CD4-positive, alpha-beta T cell treated with Interleukin-21 for 1 hour (primary cell): ENCODE measurements around the gene AKAP6.
"Not testable (repeated sequence)": the region's sequence is repeated elsewhere in the genome, so short reads cannot be mapped to it uniquely, and the experiment has no call there.

Source experiments
- DNase-seq: peaks from one replicate; pipeline ENCODE4 v3.0.0-alpha.2; 2020

AKAP6 gene

GRCh38 chr14:32545095-32545494 lies 216.0 kb downstream of the AKAP6 start:
- DNase-seq = no peak

GRCh38 chr14:32545506-32546210 lies 216.6 kb downstream of the AKAP6 start:
- no peak for DNase-seq

- no peak for DNase-seq
Measured at GRCh38 chr14:32546246-32546645, 217.1 kb downstream of the AKAP6 start.

- DNase-seq = no peak
Measured at GRCh38 chr14:32552766-32553165, 223.7 kb downstream of the AKAP6 start.

GRCh38 chr14:32559048-32559447 lies 229.9 kb downstream of the AKAP6 start:
- DNase-seq = no peak

- no peak for DNase-seq
Measured at GRCh38 chr14:32559590-32559989, 230.5 kb downstream of the AKAP6 start.

- DNase-seq = peak; percentile 33
Measured at GRCh38 chr14:32560209-32560857, 231.2 kb downstream of the AKAP6 start.

GRCh38 chr14:32561520-32561919 lies 232.4 kb downstream of the AKAP6 start:
- DNase-seq = no peak

DNA sequence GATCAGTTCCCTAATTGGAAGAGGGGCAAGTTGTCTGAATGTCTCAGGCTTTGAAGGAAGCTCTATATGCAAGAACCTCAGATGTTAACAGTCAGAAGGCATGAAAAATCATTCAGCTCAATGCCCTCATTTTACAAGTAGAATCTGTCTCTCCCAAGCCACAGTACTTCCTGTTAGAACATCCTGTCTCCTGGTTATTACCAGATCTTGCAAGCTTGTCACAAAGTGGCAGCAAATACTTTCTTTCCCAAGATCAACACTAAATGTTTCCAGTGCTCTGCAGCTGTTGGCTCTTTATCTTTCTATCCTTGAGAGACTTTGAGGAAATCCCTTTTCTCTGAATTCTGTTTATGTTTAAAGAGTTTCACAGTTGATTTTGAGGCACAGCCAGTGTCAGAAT lies 235.5 kb downstream of the AKAP6 start:
- no peak for DNase-seq

DNA sequence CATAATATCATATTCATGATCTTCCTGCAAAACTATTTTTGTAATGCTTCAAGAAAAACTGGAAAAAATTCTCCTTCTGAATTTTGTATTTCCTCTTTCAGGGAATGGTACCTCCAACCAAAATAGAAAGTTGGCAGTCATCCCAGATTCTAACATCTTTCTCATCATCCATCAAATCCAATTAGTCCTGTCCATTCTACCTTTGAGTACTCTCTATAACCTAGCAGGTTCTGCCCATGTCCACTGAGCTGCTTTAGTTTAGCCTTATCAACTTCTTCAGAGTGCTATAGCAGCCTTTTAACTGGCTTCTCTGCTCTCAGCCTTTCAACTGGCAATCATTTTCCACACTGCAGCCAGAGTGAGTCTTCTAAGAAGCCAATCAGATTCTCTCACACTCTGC lies 236.2 kb downstream of the AKAP6 start:
- DNase-seq = no peak

- DNase-seq = no peak
Measured at GRCh38 chr14:32567543-32568384, 238.7 kb downstream of the AKAP6 start.

DNA sequence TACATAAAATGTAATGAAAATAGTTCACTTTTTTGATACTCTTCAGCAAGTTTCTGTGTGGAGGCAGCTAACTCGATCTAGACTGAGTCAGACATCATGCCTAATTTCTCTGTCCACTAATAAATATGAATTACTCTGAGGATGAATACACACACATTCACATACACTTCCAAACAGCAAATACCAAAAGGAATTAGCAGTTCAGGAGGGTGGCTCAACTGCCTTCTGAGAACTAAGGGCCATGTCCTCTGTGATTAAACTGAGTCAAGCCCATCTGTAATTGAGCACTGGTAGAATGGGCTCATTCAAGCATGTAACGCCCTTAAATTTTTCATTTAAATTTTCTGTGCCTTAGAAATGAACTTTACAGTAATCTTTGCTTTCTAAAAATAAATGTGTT lies 242.5 kb downstream of the AKAP6 start:
- DNase-seq = no peak

DNA sequence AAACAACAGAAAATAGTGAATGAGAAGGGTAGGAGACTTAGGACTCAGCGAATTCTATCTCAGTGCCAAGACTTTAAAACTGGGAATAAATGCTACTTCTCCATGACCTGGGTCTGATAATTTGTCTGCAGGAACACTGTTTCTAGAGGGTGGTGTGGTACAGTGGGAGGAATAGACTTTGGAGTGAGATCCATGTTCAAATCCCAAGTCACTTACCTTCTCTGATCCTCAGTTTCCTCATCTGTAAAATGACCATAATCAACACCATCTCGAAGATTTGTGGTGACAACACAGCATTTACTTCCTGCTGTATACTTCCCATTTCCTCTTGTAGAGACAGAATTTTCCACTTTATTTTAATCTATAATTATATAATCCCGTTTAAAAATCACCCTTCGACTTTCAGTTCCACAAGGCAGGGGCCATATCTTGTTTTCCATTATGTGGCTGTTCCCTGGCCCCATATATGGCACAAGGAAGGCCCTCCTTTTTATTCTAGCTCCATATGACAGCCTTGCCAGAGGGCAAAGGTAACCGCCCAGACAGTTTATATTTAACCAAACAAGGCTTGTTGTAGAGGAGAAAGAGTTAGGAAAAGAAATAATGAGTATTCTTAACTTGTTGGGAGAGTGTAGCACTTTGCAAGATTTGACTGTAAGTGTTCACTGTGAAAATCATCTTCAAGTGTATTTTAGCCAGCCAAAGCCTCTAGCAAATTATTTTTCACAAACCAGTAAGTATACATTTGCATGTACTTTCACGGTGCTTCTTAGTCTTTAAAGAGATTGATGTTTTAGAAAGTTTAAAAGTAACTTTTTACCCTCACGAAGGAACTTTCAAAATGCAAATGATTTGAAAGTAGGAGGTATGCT lies 243.1 kb downstream of the AKAP6 start:
- no peak for DNase-seq

DNA sequence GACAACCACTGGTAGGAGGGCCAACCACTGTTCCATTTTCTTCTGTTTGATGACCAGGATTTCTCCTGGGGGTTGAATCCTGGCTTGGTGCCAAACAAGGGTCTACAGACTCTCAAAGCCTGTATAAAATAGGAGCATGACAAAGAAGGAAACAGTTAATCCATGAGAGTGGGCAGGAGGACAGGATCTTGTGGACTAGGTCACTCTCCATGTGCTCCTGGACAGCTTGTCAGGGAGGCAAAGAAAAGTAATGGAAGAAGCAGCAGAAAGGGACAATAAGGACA lies 243.7 kb downstream of the AKAP6 start:
- DNase-seq = no peak

DNA sequence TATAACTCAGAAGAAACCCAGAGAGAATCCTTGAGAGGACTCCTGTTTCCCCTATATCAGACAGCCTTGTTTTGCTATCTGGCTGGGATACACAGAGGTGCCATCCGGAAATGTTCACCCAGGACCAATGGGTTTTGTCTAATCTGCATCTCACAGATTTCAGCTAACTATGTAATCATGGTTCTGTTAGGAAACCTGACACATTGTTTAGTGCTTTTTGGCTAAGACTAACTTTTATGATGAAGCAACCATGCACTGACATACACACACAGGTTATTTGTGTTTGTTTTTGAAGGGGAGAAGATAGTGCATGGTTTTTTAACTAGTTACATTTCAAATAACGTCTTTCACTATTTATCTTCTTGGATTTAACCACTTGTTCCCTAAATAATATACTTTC lies 245.2 kb downstream of the AKAP6 start:
- no peak for DNase-seq

- DNase-seq = peak; percentile 47
Measured at GRCh38 chr14:32576088-32576795, 247.1 kb downstream of the AKAP6 start.

GRCh38 chr14:32576977-32577376 lies 247.9 kb downstream of the AKAP6 start:
- no peak for DNase-seq

- no peak for DNase-seq
Measured at GRCh38 chr14:32578181-32578580, 249.1 kb downstream of the AKAP6 start.

DNA sequence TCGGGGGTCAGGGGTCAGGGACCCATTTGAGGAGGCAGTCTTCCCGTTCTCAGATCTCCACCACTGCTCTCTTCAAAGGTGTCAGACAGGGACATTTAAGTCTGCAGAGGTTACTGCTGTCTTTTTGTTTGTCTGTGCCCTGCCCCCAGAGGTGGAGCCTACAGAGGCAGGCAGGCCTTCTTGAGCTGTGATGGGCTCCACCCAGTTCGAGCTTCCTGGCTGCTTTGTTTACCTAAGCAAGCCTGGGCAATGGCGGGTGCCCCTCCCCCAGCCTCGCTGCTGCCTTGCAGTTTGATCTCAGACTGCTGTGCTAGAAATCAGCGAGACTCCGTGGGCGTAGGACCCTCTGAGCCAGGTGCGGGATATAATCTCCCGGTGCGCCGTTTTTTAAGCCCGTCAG lies 254.3 kb downstream of the AKAP6 start:
- DNase-seq = not testable (repeated sequence)

GRCh38 chr14:32584079-32584478 lies 255.0 kb downstream of the AKAP6 start:
- DNase-seq = no peak

DNA sequence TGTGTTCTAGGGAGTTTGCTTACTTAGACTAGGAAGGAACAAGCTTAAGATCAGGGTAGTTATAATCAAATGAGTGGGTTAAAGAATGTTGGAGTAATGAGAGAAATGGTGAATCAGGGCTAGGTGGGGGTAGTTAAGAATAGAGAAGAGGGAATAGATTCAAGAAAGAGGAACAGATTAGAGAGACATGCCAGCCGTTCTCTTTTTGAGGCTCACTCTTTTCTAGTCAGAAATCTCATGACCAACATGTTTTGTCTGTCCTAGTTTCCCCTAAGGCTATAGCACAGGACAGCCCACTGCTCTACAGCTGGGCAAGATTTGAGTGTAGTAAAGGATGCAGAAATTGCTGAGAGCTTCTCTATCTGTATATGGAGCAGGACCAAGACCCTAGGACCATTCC lies 258.4 kb downstream of the AKAP6 start:
- no peak for DNase-seq
